Activated CD4-positive, CD25-positive, alpha-beta regulatory T cell treated with anti-CD3 and anti-CD28 coated beads, Interleukin-2, amount 50 U/mL, for 24 hours (primary cell): ENCODE results near the gene CHAF1A.

Experiments used
- ATAC-seq, 2 donors: fragments of 150-1000 bp; cut with Tn5 transposase; one replicate each; pipeline ENCODE4 v1.10.0; 2021; ENCODE audit warnings: mild to moderate bottlenecking in 1 of 2, moderate library complexity in 1 of 2

The CHAF1A gene

GRCh38 chr19:4413588-4413987 lies 11.1 kb downstream of the CHAF1A start:
- ATAC-seq, result no peak

DNA sequence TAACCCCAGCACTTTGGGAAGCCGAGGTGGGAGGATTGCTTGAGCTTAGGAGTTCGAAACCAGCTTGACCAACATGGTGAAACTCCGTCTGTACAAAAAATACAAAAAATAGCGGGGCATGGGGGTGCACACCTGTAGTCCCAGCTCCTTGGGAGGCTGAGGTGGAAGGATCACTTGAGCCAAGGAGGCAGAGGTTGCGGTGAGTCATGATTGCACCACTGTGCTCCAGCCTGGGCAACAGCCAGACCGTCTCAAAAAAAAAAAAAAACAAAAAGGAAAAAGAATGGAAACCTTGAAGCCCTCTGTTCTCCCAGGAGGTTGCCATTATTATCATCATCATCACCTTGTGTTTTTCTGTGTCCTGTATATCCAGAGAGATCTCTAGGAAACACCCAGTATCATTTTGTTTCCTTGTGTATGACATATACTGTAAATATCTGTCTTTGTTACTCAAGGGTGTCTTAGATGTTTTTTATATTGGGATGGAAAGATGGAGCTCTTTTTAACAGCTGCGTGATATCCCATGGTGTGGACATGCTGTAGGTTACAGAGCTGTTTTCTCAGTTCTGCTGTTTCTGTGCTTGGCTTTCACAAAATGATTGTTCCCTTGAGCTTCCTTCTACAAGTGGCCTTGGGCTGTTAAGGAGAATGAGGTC lies 11.8 kb downstream of the CHAF1A start:
- no peak for ATAC-seq

DNA sequence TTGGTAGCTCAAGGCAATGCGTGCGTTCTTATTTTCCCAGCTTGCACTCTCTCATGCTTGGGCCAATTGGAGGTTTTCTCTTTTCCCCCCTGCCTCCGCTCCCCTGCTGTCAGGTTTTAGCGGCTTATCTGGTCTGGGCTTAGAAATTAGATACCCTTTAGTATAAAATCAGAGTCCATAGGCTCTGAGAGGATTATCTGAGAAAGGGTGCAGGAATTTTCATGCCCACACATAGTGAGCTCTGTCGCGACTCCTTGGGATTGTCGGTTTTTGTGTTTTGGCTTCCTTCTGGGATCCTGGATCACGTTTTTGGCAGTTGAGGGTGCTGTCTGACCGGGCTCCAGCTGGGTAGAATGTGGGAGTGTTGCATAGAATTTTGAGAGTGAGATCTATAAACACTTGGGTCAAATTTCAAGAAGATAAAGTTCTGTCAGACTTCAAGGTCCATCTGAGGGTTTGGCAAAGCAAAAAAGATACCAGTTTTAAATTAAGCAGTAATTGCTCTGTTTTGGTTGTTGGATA lies 12.4 kb downstream of the CHAF1A start:
- ATAC-seq, result no peak

- no peak for ATAC-seq
Observed at GRCh38 chr19:4415352-4415751, 12.9 kb downstream of the CHAF1A start.

DNA sequence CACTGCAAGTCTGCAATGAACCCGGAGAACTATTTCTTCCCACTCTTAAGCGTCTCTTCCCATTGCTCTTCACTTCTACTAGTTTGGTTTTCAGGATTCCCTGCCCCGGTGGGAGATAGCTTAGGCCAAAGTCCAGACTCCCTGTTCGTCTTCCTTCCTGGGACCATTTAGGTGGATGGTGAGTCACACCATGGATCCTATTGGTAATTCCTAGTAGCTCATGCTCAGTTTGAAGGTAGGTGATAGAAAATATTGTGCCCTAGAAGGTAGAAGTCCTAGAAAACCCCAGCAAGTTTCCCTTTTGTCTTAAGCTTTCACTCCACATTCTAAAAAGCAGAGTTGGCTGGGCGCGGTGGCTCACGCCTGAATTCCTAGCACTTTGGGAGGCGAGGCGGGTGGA lies 13.8 kb downstream of the CHAF1A start:
- ATAC-seq, result no peak

DNA sequence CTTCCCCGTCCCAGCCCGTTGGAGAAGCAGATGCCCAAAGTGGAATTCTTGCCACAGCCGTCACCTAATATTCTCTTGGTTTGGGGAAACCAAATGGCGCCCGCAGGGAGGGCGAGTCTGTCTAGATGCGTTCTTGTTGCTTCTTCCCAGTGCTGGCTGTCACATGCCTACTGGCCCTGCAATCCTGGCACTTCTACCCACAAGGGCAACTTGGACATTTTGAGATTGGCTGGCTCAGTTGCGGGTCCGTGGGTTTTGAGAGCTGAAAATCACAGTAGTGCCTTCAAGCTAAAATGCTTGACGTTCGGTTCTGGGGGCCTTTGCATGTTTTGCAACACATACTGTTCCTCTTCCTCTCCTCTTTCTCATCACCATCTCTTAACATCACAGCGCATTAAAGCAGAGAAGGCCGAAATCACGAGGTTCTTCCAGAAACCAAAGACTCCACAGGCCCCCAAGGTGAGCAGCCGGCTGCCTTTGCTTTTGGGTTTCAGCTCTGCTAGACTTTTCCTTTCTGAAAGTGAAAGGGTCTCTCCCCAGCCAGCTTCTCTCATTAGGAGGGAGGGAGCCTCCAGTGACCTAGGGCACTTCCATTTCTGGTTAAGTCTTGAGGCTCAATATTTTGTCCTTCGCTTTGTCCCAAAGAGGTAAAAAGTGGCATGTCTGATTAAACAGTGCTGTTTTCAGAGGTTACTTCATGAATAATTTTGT lies 21.1 kb downstream of the CHAF1A start:
- no peak for ATAC-seq

- ATAC-seq, result no peak
Observed at GRCh38 chr19:4425537-4425936, 23.1 kb downstream of the CHAF1A start.

- ATAC-seq, result no peak
Observed at GRCh38 chr19:4428326-4428975, 26.0 kb downstream of the CHAF1A start.

DNA sequence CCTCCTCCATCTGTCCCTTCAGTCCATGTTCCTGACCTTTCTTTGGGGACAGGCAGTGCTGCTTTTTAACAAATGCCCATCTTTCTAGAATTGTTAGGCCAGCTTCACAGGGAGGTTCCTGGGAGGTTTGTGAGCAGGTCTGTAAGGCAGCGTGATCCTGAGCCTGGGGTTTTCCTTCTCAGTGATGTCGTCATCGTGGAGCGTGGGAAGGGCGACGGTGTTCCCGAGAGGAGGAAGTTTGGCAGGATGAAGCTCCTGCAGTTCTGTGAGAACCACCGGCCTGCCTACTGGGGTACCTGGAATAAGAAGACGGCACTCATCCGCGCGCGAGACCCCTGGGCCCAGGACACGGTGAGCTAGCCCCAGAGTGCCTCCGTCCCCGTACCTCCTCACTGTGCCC lies 26.8 kb downstream of the CHAF1A start:
- no peak for ATAC-seq

GRCh38 chr19:4429771-4430171 lies 27.3 kb downstream of the CHAF1A start:
- no peak for ATAC-seq

GRCh38 chr19:4430760-4431159 lies 28.3 kb downstream of the CHAF1A start:
- ATAC-seq, result peak; percentile 48 to 59

GRCh38 chr19:4431296-4431695 lies 28.9 kb downstream of the CHAF1A start:
- no peak for ATAC-seq

GRCh38 chr19:4431808-4432674 lies 29.6 kb downstream of the CHAF1A start:
- no peak for ATAC-seq

DNA sequence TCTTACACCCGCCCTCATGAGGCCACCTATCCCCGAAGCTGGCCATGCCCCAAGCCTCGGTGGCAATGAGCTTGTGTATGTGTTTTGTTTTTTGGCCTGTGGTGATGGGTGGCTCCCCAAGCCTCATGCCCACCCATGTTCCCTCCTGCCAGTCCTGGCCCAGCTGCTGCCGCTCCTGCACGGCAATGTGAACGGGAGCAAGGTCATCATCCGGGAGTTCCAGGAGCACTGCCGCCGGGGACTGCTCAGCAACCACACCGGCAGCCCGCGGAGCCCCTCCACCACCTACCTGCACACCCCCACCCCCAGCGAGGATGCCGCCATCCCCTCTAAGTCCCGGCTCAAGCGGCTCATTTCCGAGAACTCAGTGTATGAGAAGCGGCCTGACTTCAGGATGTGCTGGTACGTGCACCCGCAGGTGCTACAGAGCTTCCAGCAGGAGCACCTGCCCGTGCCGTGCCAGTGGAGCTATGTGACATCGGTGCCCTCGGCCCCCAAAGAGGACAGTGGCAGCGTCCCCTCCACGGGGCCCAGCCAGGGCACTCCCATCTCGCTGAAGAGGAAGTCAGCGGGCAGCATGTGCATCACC lies 30.6 kb downstream of the CHAF1A start:
- ATAC-seq, result no peak

DNA sequence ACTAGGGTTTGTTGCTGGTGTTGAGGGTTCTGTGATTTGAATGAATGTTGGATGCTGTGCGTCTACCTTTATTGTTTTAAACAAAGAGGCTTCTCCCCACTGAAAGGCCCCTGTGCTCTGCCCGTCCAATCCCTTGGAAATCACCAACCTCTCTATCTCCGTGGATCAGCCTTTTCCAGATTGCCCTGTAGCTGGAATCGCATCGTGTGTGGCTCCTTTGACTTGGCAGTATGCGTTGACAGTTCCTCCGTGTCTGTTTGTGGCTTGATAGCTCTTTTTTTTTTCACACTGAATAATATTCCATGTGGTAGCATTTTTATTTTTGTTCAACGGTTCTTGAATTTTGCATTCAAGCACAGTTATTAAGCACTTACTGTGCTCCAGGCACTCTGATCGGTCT lies 32.0 kb downstream of the CHAF1A start:
- no peak for ATAC-seq

DNA sequence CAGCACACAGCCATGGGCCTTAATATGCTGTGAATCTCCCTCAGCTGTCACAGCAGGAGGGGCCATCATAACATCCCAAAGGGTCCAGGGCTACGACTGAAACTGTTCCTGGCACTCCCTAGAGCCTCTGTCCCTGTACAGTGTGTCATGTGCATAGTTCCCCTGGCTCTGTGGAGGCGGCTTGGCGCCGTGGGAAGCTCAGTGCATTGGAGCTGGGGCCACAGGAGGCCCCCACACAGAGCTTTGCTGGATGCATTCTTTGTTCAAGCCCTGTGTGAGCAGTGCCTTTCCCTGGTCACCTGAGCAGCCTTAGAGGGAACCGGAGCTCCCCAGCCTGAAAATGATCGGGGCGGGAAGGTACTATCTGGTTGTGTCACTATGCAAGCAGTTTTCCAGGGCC lies 33.8 kb downstream of the CHAF1A start:
- ATAC-seq, result no peak

DNA sequence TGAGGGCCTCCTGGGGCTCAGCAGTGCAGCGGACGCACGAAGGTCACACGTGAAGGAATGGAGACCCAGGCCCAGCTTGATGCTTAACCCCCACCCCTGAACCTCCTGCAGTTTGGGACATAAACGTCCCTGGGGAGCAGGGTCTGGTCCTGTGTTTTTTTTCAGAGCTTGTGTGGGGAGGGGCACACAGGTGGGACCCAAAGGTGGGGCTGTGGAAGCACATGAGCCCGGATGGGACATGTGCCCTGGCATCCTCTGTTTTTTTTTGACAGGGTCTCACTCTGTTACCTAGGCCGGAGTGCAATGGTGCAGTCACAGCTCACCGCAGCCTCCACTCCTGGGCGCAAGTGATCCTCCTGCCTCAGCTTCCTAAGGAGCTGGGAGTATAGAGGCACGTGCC lies 34.7 kb downstream of the CHAF1A start:
- no peak for ATAC-seq

- ATAC-seq, result no peak
Observed at GRCh38 chr19:4439243-4439642, 36.8 kb downstream of the CHAF1A start.

DNA sequence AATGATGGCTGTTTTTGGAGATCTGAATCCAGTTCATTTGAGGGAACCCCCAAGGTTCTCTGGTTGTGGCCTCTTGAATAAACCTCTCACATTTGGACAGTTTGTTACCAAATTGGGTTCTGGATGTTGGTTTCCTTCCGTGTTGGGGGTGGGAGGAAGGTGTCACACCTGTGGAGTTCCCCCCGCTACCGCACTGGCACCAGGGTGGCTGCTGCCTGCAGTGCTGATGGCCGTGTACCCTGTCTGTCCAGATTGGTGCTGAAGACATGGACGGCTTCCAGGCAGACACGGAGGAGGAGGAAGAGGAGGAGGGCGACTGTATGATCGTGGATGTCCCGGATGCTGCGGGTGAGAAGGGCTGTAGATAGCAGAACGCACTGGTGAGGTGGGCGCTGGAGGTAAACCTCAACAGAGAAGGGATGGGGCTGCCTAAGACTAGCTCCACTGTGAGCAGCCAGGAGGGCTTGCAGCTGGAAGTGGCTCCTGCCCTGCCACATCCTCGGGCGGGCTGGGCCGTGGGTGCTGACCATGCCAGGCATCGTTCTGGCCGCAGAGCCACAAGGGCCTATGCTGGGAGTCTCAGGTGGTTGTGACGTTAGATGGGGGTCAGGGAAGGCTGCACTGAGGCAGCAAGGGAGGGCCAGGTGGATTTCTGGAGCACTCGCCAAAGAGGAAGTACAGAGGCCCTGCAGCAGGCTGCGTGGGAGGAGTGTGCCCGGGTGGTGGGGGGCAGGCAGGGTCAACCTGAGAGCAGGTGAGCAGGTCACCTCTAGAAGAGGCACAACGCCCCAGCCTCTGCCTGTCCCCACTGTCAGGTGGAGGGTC lies 39.8 kb downstream of the CHAF1A start:
- ATAC-seq, result peak in 1 of 2 donors; percentile 28

DNA sequence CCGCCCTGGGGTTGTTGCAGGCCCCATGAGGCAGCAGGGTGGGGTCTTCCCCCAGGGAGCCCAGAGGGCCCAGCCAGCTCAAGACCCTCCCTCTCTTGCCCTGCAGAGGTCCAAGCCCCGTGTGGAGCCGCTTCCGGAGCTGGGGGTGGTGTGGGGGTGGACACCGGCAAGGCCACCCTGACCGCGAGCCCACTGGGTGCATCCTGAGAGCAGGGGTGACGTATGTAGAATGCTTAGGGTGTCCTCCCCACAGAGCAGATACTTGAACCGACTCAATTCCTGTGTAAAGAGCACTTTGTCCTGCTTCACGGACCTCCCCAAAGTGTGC lies 40.3 kb downstream of the CHAF1A start:
- ATAC-seq, result no peak

GRCh38 chr19:4443188-4443587 lies 40.7 kb downstream of the CHAF1A start:
- ATAC-seq, result no peak
